Suppressor macrophage treated with lipopolysaccharide for 1 hour (primary cell): ENCODE results near the gene GHR.
A peak's percentile ranks its signal among the peaks of the same experiment; 100 is the strongest.

Experiments
- DNase-seq, 3 donors: peaks; one replicate each; pipeline ENCODE4 v3.0.0-alpha.2; 2020 to 2022

Gene GHR

DNA sequence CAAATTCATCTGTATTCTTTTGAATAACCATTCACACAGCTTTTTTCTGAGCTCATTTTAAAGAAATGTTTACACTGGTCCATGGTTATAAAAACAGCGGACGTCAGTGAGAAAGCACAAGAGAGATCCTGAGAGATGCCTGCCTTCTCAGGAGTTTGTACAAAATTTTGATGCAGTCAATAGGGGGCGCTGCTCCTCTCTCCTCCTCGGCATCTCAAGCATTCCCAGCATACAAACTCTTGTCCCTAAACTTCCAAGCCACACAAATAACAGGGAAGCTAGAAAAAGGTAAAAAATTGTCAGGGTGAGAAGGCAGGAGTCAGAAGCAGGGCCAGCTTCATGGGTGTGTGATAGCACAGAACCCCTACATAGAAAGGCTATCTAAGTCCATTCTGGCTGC is 322.2 kb downstream of the GHR start:
- DNase-seq: peak; percentile 23 to 42 (median 23)

DNA sequence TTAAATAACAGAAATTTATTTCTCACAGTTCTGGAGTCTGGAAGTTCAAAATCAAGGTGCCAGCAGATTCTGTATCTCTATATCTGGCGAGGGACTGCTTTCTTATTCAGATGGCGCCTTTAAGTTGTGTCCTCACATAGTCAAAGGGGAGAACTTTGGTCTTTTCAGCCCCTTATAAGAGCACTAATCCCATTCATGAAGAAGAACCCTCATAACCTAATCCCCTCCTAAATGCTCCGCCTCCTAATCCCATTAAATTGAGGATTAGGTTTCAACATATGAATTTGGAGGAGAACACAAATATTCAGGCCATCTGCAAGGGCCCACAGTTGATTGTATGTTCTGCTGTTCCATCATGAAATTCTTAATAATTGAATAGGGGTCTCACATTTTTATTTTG is 322.6 kb downstream of the GHR start:
- DNase-seq: no peak

DNA sequence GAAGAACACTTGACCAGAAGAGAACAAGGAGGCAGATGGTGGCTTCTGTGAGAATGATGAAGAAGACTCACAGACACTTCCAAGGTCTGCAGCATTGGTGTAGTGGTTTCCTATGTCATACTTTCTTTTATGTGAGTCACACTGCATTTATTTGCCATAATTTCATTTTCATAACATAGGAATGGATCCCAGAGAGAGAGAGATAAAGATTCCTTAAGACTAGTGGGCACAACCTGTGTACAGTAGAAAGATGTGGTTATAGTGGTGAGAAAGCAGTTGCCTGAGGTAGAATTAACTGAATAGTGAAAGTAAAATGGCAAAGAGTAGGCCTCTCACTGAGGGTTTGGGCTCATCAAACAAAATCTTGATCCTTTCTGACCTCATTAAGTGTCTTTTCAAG is 325.8 kb downstream of the GHR start:
- no peak for DNase-seq

DNA sequence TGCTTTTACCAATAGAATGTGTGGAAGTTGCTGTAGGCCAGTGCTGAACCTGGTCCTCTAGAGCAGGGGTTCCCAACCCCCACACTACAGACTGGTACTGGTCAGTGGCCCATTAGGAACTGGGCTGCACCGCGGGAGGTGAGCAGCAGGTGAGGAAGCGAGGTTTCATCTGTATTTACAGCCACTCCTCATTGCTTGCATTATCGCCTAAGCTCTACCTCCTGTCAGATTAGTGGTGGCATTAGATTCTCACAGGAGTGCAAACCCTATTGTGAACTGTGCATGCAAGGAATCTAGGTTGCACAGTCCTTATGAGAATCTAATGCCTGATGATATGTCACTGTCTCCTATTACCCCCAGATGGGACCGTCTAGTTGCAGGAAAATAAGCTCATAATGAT is 327.3 kb downstream of the GHR start:
- no peak for DNase-seq

DNA sequence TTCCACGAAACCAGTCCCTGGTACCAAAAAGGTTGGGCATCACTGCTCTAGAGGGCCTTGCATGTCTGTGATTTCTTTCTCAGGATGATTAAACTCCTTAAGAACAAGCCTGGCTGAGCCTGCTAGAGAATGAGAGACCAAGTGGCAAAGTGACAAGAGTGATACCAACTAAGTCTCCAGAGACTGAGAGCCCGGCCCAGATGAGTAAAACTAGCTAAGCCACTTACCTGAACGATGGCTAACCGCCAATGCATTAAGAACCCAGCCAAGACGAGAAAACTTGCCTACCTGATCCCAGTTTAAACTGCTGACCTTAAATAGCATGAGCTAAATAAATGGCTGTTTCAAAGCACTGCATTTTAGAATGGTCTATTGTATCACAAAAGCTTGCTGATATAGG is 327.8 kb downstream of the GHR start:
- DNase-seq: no peak

DNA sequence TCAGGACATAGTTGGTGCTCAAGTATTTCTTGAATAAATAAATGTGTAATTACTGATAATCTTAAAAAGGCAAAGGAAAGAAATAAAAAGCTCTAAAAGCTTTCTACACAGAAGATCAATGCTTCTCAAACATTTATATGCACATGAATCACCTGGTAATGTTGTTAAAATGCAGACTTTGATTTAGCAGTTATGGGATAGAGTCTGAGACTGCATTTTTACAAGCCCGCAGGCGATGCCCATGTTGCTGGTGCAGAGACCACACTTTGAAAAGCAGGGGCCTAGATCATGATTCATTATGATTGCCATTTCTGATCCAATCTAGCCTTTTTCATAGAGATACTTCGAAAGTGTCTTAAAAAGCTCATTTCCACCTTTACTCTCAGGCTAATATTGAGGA is 329.9 kb downstream of the GHR start:
- DNase-seq: no peak

DNA sequence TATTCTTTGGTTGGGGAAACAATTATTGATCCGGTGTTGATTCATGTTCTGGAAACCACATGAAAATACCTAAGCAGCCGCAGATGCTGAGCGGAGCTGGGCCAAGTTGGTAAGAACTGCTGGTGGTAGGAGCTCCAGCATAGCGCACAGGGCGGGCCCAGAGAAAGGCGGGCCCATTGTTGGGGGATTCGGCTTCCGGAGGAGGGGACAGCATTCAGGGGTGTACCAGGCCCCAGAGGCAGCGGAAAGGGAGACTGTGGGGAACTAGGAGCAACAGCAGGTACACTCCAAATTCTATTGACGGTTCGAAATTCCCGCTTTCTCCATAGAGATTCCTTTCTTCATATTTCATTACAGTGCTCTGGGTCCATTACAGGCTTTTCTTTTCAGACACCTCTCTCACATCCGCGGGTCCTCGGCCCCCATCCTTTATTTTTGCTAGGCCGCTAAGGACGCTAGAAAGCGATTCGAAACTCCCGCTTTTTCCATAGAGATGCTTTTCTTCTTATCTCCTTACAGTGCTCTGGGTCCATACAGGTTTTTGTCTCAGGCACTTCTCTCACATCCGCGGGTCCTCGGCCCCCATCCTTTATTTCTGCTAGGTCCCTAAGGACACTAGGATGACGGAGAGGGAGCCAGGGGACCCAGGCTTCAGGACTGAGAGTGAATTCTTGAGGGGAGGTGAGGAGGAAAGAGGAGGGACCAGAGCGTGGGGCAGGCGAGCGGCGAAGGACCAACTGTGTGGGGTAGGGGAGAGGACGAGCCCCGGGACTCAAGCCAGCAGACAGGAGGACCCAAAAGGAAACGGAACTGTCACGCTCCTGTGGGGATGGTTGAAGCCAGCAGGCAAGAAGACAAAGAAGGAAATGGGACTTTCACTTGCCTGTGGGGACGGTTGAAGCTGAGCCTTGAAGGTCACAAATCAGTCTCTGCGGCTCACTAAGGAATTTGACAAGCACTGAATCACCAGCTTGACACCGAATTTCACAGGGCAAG is 333.7 kb downstream of the GHR start, which contains the start of gene CCDC152:
TSS of gene CCDC152 (plus strand) at position 213 of the 996 bp plus-strand sequence. CDS start 2,304 bp downstream, outside the sequence.
- peak; percentile 39 to 47 (median 42) for DNase-seq

DNA sequence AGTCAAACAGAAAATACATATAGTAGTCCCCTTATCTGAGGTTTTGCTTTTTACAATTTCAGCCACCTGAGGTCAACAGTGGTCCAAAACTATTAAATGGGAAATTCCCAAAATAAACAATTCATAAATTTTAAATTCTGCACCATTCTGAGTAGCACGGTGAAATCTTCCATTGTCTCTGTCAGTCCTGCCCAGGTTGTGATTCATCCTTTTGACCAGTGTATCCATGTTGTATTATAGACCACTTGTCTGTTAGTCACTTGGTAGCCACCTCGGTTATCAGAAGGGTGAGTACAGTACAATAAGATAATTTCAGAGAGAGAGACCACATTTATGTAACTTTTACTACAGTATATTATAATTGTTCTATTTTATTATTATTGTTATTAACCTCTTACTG is 336.2 kb downstream of the GHR start:
- DNase-seq: peak in 1 of 3 donors; percentile 24

DNA sequence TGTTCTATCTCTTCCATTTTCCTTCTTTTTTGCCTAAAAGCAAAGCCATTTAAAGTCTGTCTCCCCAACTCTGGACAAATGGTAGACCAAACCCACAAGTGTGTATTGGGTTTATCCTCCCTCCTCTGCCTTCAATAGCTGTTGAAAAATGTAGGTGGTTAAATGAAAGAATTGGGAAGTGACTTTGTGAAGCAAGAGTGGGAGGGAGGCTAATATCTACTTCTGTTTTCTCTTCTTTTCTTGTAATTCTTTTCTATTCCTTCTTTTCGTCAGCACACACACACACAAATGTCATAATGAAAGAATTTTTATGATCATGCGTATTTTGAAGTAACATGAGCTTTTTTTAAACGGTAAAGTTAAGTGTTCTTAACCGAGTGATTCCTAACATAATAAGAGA is 337.2 kb downstream of the GHR start:
- DNase-seq: peak; percentile 17 to 30 (median 25)

DNA sequence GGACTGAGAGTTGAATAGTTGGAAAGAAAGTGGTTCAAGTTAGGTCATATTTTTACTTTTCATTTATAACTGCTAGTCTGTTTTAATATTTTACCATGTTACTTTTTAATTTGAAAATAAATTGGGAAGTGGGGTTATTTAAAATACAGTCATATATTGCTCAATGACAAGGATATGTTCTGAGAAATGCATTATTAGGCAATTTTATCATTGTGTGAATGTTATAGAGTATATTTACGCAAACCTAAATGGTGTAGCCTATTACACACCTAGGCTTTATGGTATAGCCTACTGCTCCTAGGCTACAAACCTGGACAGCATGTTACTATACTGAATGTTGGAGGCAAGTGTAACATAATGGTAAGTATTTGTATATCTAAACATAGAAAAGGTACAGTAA is 338.6 kb downstream of the GHR start:
- peak in 2 of 3 donors; percentile 24 to 27 for DNase-seq

DNA sequence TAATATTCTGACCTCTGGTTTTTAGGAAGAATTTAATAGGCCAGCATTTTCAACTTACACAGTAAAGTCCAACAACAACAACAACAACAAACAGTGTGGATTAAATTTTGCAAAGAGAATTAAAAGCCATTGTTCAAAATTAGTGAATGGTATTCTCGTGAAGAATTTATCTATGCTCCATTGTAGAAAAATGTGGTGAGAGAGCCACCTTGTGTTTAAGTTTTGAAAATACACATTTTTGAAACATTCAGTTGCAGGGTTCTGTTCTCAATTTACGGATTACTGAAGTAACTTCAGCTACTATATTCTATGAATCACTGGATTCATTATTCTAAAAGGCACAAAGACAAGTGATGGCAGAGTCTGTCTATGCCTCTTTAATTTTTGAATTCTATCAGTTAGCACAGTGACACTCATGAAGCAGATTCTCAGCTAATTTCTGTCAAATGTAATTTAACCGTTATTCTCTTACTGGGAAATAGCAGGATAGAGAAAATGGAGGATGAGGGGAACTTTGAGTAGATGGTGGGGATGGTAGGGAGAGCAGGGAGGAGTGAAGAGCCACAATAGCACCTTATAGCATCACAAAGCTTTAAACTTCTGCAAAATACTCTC is 344.4 kb downstream of the GHR start:
- peak; percentile 39 to 71 (median 67) for DNase-seq

DNA sequence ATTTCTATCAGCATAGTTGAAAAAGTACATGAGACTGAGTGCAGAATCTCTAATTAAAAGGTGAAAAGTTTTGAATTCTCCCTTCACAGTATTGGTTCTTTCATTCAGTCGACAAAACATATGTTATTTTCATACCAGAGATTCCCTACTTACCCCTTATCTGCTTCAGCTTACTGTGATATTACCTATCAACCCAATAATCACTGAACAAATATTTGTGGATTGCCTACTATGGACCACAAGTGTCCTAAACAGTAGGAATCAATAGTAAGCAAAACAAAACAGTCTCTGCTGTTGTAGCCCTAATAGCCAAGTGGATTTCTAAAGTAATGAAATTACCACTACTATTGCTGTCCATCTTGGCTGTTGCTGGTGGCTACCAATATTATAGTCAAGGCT is 344.9 kb downstream of the GHR start:
- DNase-seq: no peak

DNA sequence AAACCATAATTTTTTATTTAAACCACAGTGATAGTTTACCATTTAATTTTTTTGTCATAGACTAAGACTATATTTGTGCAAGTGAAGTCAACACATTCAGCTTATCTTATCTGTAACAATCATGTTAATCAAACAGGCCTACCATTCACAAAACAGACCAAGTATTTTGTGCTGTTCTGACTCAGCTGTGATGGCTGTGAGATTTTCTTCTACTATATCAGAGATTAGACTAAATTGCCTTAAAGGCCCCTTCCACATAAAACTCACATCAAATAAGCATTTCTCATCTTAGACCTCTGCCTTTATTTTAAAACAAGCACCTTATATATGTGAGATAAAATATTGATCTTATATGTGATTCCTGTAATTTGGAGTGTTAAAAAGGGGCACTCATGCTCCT is 346.8 kb downstream of the GHR start:
- no peak for DNase-seq
